ENCODE measurements around the gene OVAAL.

- no peak for TF ChIP-seq CTCF (conservative IDR thresholded peaks at IDR 0.05; ENCODE audit: low read depth, low read length)
- no peak for TF ChIP-seq RFX5 (IDR thresholded peaks at IDR 0.05; ENCODE audit: low read depth, low read length)
- TF ChIP-seq, protein P1, sequence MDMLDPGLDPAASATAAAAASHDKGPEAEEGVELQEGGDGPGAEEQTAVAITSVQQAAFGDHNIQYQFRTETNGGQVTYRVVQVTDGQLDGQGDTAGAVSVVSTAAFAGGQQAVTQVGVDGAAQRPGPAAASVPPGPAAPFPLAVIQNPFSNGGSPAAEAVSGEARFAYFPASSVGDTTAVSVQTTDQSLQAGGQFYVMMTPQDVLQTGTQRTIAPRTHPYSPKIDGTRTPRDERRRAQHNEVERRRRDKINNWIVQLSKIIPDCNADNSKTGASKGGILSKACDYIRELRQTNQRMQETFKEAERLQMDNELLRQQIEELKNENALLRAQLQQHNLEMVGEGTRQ (IDR thresholded peaks at IDR 0.05; ENCODE audit: low read depth, low read length), result no peak
- TF ChIP-seq, protein P2, sequence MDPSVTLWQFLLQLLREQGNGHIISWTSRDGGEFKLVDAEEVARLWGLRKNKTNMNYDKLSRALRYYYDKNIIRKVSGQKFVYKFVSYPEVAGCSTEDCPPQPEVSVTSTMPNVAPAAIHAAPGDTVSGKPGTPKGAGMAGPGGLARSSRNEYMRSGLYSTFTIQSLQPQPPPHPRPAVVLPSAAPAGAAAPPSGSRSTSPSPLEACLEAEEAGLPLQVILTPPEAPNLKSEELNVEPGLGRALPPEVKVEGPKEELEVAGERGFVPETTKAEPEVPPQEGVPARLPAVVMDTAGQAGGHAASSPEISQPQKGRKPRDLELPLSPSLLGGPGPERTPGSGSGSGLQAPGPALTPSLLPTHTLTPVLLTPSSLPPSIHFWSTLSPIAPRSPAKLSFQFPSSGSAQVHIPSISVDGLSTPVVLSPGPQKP (IDR thresholded peaks at IDR 0.05; ENCODE audit: borderline replicate concordance, low read depth, low read length), result no peak
- TF ChIP-seq POLR2A (IDR thresholded peaks at IDR 0.05; ENCODE audit: low read depth, low read length), result no peak
- TF ChIP-seq RCOR1 (IDR thresholded peaks at IDR 0.05; ENCODE audit: insufficient replicate concordance, low read length), result no peak
- no peak for TF ChIP-seq BHLHE40 (IDR thresholded peaks at IDR 0.05; ENCODE audit: low read depth, low read length)
- no peak for TF ChIP-seq MXI1 (IDR thresholded peaks at IDR 0.05; ENCODE audit: borderline replicate concordance, low read depth, low read length)
- no peak for TF ChIP-seq MAFK (IDR thresholded peaks at IDR 0.05; ENCODE audit: low read depth, low read length)
- TF ChIP-seq CEBPB (IDR thresholded peaks at IDR 0.05; ENCODE audit: low read depth, low read length), result no peak
- TF ChIP-seq CHD1 (IDR thresholded peaks at IDR 0.05; ENCODE audit: low read depth, low read length), result no peak
- no peak for TF ChIP-seq RAD21 (IDR thresholded peaks at IDR 0.05; ENCODE audit: low read length)
- TF ChIP-seq SMC3 (IDR thresholded peaks at IDR 0.05; ENCODE audit: low read depth, low read length), result no peak
These were observed 29.4 kb downstream of the OVAAL start for GRCh38 chr1:180588121-180588520.

All from IMR-90 (cell line).